ENCODE measurements around the gene DISP3. TPM values are rescaled to one million over a fixed set of nuclear protein-coding genes. Genes with fewer than 3 reads are reported as not detected.

DISP3 gene
- total and polyA plus RNA-seq, 2 of the 13 experiments (the other 11 are each of a cell fraction or from before 2014, with no cell fraction given): 0.08 to 0.13 TPM

GRCh38 chr1:11521582-11522399 lies 42.8 kb downstream of the DISP3 start:
- Histone ChIP-seq H3K4me3 (replicated peaks in 1 of 3; ENCODE audit: insufficient read depth in 1 of 3, low read depth in 2 of 3, low read length in 3 of 3) (no peak overlapping the region), H3K4me2 (ENCODE audit: low read depth, low read length) (no peak overlapping the region), H3K9me3 (ENCODE audit: low read length) (no peaks in the 10 kb centered on the region), H3K27me3 (ENCODE audit: control insufficient read depth in 1 of 2, insufficient read depth in 2 of 2, low read length in 2 of 2) (peaks cover 0 to 37% of the 10 kb centered on the region in 2 experiments; a peak in 3 of 5 replicates), H3K79me2 (ENCODE audit: insufficient read depth, low read length) (no peaks in the 10 kb centered on the region), H2AFZ (ENCODE audit: low read length) (no peak overlapping the region), H4K20me1 (ENCODE audit: insufficient read depth, low read length) (no peaks in the 10 kb centered on the region), H3K4me1 (ENCODE audit: insufficient read depth, low read length) (no peaks in the 10 kb centered on the region), H3K9ac (ENCODE audit: insufficient read depth, low read depth, low read length) (no peak overlapping the region), H3K27ac (ENCODE audit: extremely low read length, insufficient read depth, low read length) (no peak overlapping the region), H3K36me3 (replicated peaks in 1 of 2; ENCODE audit: control insufficient read depth in 1 of 2, insufficient read depth in 2 of 2, low read length in 2 of 2) (no peaks in the 10 kb centered on the region)
- DNase-seq (ENCODE audit: low spot score): no peak
- WGBS (ENCODE audit: low lambda C conversion rate): 25% methylated on average over 7 of the region's 12 CpGs
- intact Hi-C loops (cut with micrococcal nuclease; ENCODE audit: unreplicated experiment): no loop called here
- in situ Hi-C loops (cut with HindIII; ENCODE audit: extremely low pct_ligation_motif_present, low pct_unique_long_range_greater_than_20kb): no loop called here
- no peak for ATAC-seq
- CTCF ChIA-PET (ENCODE audit: low intra/inter-chr PET ratio, low total read pairs): no interaction called here
- TF ChIP-seq, protein P1, sequence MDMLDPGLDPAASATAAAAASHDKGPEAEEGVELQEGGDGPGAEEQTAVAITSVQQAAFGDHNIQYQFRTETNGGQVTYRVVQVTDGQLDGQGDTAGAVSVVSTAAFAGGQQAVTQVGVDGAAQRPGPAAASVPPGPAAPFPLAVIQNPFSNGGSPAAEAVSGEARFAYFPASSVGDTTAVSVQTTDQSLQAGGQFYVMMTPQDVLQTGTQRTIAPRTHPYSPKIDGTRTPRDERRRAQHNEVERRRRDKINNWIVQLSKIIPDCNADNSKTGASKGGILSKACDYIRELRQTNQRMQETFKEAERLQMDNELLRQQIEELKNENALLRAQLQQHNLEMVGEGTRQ (IDR thresholded peaks at IDR 0.05; ENCODE audit: low read depth, low read length): peak; percentile 24; the same call in 1 of the 2 replicates
- TF ChIP-seq, protein P1 (CRISPR knock-in tag; IDR thresholded peaks at IDR 0.05; ENCODE audit: borderline replicate concordance): no peak
- no peak for TF ChIP-seq TBP (CRISPR knock-in tag; IDR thresholded peaks at IDR 0.05)
- peak; percentile 53; the same call in 1 of the 2 replicates for TF ChIP-seq RAD51 (IDR thresholded peaks at IDR 0.05; ENCODE audit: borderline replicate concordance)
- POLR2A ChIA-PET: no interaction called here
- no peak for FAIRE-seq
- no TSS peak for BruUV-seq (replicated peaks)

Measured in HepG2 (cell line).